NT2/D1 (cell line): ENCODE data around the gene PKN3.
"Not testable (repeated sequence)": the region's sequence is repeated elsewhere in the genome, so short reads cannot be mapped to it uniquely, and the experiment has no call there.

Experiments
- DNase-seq: peaks from one replicate; pipeline ENCODE4 v3.0.0-alpha.2; 2011; ENCODE audit warnings: low read depth, low spot score
- H3K27me3 ChIP-seq: 2 replicates; pipeline ENCODE4 v1.6.0; 2011; ENCODE audit warnings: mild to moderate bottlenecking; ENCODE audit not compliant: insufficient read length, insufficient read depth
- H3K36me3 ChIP-seq: 2 replicates; pipeline ENCODE4 v1.6.1; 2011; ENCODE audit warnings: mild to moderate bottlenecking, low read length, mixed read lengths; ENCODE audit not compliant: insufficient read depth, insufficient read length
- H3K4me1 ChIP-seq: 2 replicates; pipeline ENCODE4 v1.5.1; 2011; ENCODE audit not compliant: insufficient read depth, insufficient read length
- H3K4me3 ChIP-seq: 2 replicates; pipeline ENCODE4 v1.5.1; 2011; ENCODE audit warnings: low read depth; ENCODE audit not compliant: insufficient read length
- H3K9ac ChIP-seq: 2 replicates; pipeline ENCODE4 v1.6.0; 2011; ENCODE audit warnings: low read depth; ENCODE audit not compliant: insufficient read length
- H3K9me3 ChIP-seq: 2 replicates; pipeline ENCODE4 v1.5.1; 2011; ENCODE audit warnings: mild to moderate bottlenecking, low read length; ENCODE audit not compliant: insufficient read depth
- SUZ12 ChIP-seq: IDR thresholded peaks from 2 replicates; pipeline ENCODE4 v1.6.1; 2011; ENCODE audit not compliant: insufficient read length, insufficient read depth; ENCODE audit errors: extremely low read depth
- YY1 ChIP-seq: IDR thresholded peaks from 2 replicates; pipeline ENCODE4 v1.6.1; 2011; ENCODE audit not compliant: insufficient read length, insufficient read depth
- ZNF274 ChIP-seq: IDR thresholded peaks from 2 replicates; pipeline ENCODE4 v1.6.1; 2011; ENCODE audit warnings: mild to moderate bottlenecking, low read depth, low read length

PKN3 gene

GRCh38 chr9:128696923-128697707 is 5.2 kb upstream of the PKN3 start:
- no peaks in the 10 kb centered on the region for H3K27me3 ChIP-seq
- no peak overlapping the region for H3K9ac ChIP-seq
- no peak overlapping the region for H3K4me3 ChIP-seq
- peaks cover 5% of the 10 kb centered on the region for H3K4me1 ChIP-seq
- no peak for TF ChIP-seq ZNF274
- no peaks in the 10 kb centered on the region for H3K9me3 ChIP-seq
- H3K36me3 ChIP-seq, result peaks cover 47% of the 10 kb centered on the region
- no peak for DNase-seq

DNA sequence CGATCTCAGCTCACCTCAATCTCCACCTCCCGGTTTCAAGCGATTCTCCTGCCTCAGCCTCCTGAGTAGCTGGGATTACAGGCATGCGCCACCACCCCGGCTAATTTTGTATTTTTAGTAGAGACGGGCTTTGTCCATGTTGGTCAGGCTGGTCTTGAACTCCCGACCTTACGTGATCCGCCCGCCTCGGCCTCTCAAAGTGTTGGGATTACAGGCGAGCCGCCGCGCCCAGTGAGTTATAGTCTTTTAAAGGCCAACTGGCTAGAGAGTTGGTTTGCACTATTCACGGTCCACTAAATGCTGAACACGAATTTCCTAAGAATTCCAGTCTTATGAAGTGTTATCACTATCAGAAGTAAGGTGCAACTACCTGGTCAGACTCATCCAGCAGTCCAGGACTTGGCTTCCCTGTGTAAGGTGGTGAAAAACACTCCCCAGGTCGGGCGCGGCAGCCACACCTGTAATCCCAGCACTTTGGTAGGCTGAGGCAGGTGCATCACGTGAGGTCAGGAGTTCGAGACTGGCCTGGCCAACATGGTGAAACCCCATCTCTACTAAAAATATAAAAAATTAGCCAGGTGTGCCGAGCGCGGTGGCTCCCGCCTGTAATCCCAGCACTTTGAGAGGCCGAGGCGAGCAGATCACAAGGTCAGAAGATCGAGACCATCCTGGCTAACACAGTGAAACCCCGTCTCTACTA is 3.1 kb upstream of the PKN3 start:
- DNase-seq, H3K27me3 ChIP-seq, H3K4me3 ChIP-seq, H3K9ac ChIP-seq, H3K9me3 ChIP-seq: not testable (repeated sequence)
- H3K36me3 ChIP-seq, result peaks cover 29% of the 10 kb centered on the region
- peaks cover 12% of the 10 kb centered on the region for H3K4me1 ChIP-seq

DNA sequence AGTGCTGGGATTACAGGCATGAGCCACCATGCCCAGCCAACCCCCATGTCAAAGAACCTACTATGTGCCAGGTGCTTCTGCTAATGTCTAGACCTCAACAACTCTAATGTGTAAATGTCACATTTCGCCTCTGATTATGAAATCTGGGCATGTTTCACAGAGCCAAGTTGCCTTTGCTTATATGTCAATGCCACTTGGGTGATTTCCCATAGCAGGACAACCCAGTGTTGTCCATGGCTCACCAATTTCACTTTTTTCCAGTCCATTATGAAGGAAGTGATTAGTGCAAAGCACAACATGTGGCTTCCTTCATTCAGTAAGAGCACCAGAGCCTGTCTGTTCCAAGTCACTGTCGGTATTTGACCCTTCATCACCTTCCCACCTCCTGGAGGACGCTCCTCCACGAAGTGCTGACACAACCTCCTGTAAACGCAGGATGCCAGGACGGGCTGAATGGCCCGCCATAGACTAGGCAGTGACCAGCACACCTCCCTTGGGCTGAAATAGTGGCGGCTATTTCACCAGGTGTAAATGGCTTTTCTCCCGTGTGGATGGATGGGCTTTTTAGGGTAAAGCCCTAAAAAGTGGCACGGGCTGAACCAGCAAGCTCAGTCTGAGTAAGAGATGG is 962 bp upstream of the PKN3 start:
- no peak for TF ChIP-seq YY1
- no peak for TF ChIP-seq SUZ12
- TF ChIP-seq ZNF274, result no peak
- Histone ChIP-seq H3K27me3 (no peaks in the 10 kb centered on the region), H3K36me3 (peaks cover 31% of the 10 kb centered on the region), H3K9ac (peak overlapping the region; percentile 24), H3K4me1 (peaks cover 12% of the 10 kb centered on the region), H3K9me3 (no peaks in the 10 kb centered on the region), H3K4me3 (no peak overlapping the region)
- DNase-seq, result no peak

- Histone ChIP-seq H3K9me3 (no peaks in the 10 kb centered on the region), H3K36me3 (peaks cover 32% of the 10 kb centered on the region), H3K4me3 (peak overlapping the region; percentile 65), H3K27me3 (no peaks in the 10 kb centered on the region), H3K9ac (peak overlapping the region; percentile 84), H3K4me1 (peaks cover 11% of the 10 kb centered on the region)
- no peak for DNase-seq
- TF ChIP-seq ZNF274 (no peak), SUZ12 (no peak), YY1 (no peak)
Measured at GRCh38 chr9:128702949-128703615, 779 bp downstream of the PKN3 start.

GRCh38 chr9:128703616-128704355 is 1.5 kb downstream of the PKN3 start:
- DNase-seq, result no peak
- peak overlapping the region; percentile 65 for H3K4me3 ChIP-seq
- H3K36me3 ChIP-seq, result peaks cover 35% of the 10 kb centered on the region
- peak overlapping the region; percentile 84 for H3K9ac ChIP-seq
- TF ChIP-seq ZNF274 (no peak), SUZ12 (no peak), YY1 (no peak)
- no peaks in the 10 kb centered on the region for H3K27me3 ChIP-seq
- H3K9me3 ChIP-seq, result no peaks in the 10 kb centered on the region
- H3K4me1 ChIP-seq, result peaks cover 11% of the 10 kb centered on the region

DNA sequence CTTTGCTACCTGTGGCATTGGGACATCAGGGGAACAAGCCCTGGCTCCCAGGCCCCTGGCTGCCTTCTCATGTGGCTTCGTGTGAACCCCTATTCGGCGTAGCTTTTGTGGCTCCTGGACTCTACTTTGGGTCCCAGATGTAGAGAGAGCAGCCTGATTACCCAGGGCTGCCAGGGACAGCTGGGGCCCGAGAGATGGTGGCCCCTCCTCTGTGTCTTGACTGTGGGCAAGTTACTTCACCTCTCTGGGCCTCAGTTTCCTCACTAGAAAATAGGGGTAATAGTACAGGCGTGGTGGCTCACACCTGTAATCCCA is 2.0 kb downstream of the PKN3 start:
- H3K9ac ChIP-seq, result peak overlapping the region; percentile 84
- H3K36me3 ChIP-seq, result peaks cover 35% of the 10 kb centered on the region
- TF ChIP-seq YY1 (no peak), ZNF274 (no peak), SUZ12 (no peak)
- no peaks in the 10 kb centered on the region for H3K9me3 ChIP-seq
- peaks cover 11% of the 10 kb centered on the region for H3K4me1 ChIP-seq
- H3K4me3 ChIP-seq, result no peak overlapping the region
- no peak for DNase-seq
- H3K27me3 ChIP-seq, result no peaks in the 10 kb centered on the region
